Activated naive CD4-positive, alpha-beta T cell treated with anti-CD3 and anti-CD28 coated beads, Interleukin-2, amount 50 U/mL, for 24 hours (primary cell): ENCODE results near the gene ATP6V0B.

ENCODE experiments used
- H3K27ac Mint-ChIP-seq: one replicate; pipeline ENCODE4 v1.8.0; 2021; ENCODE audit warnings: mild to moderate bottlenecking, mixed read lengths
- H3K27me3 Mint-ChIP-seq: one replicate; pipeline ENCODE4 v1.8.0; 2021; ENCODE audit warnings: mixed read lengths
- H3K36me3 Mint-ChIP-seq: one replicate; pipeline ENCODE4 v1.8.0; 2021; ENCODE audit warnings: mixed read lengths
- H3K4me1 Mint-ChIP-seq: one replicate; pipeline ENCODE4 v1.8.0; 2021; ENCODE audit warnings: mixed read lengths
- H3K4me3 Mint-ChIP-seq: one replicate; pipeline ENCODE4 v1.8.0; 2021; ENCODE audit warnings: mild to moderate bottlenecking, mixed read lengths
- H3K9me3 Mint-ChIP-seq: one replicate; pipeline ENCODE4 v1.8.0; 2021; ENCODE audit warnings: mixed read lengths

ATP6V0B gene

GRCh38 chr1:43975249-43975961 is 645 bp downstream of the ATP6V0B start:
- H3K4me1 Mint-ChIP-seq: peaks cover 56% of the 10 kb centered on the region
- H3K36me3 Mint-ChIP-seq: peaks cover 26% of the 10 kb centered on the region
- H3K9me3 Mint-ChIP-seq: no peaks in the 10 kb centered on the region
- H3K27me3 Mint-ChIP-seq: peaks cover 2% of the 10 kb centered on the region
- peak overlapping the region; percentile 92 for H3K4me3 Mint-ChIP-seq
- peak overlapping the region; percentile 61 for H3K27ac Mint-ChIP-seq

DNA sequence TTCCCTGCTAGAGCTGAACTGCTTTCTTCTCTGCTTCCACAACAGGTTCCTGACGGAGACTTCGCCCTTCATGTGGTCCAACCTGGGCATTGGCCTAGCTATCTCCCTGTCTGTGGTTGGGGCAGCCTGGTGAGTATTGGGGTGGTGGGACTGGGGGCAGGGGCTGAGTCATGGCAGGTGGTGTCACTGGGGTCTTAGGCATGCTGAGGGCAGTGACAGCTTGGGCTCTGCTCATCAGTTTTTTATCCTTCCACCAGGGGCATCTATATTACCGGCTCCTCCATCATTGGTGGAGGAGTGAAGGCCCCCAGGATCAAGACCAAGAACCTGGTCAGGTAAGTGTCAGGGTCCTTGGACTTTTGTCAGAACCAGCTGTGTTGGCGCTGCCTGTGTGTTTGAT is 1.3 kb downstream of the ATP6V0B start:
- peak overlapping the region; percentile 92 for H3K4me3 Mint-ChIP-seq
- H3K9me3 Mint-ChIP-seq: no peaks in the 10 kb centered on the region
- H3K27me3 Mint-ChIP-seq: peaks cover 2% of the 10 kb centered on the region
- H3K4me1 Mint-ChIP-seq: peaks cover 53% of the 10 kb centered on the region
- H3K36me3 Mint-ChIP-seq: peaks cover 23% of the 10 kb centered on the region
- peak overlapping the region; percentile 61 for H3K27ac Mint-ChIP-seq

DNA sequence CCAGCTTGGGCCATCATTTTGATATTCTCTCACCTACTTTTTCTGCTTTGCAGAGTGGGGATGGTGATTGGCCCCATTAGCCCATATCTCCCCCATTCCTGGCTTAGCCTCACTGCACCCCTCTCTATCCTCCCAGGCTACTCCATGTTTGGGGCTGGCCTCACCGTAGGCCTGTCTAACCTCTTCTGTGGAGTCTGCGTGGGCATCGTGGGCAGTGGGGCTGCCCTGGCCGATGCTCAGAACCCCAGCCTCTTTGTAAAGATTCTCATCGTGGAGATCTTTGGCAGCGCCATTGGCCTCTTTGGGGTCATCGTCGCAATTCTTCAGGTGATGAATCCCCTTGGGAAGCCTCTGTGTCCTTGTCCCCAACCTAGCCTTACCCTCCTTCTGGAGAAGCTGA is 2.1 kb downstream of the ATP6V0B start:
- Mint-ChIP-seq H3K27ac (no peak overlapping the region), H3K27me3 (peaks cover 2% of the 10 kb centered on the region), H3K4me1 (peaks cover 50% of the 10 kb centered on the region), H3K4me3 (peak overlapping the region; percentile 48), H3K9me3 (no peaks in the 10 kb centered on the region), H3K36me3 (peaks cover 23% of the 10 kb centered on the region)

GRCh38 chr1:43977376-43978263 is 2.9 kb downstream of the ATP6V0B start:
- H3K4me1 Mint-ChIP-seq: peaks cover 50% of the 10 kb centered on the region
- peak overlapping the region; percentile 48 for H3K4me3 Mint-ChIP-seq
- no peaks in the 10 kb centered on the region for H3K9me3 Mint-ChIP-seq
- H3K27me3 Mint-ChIP-seq: peaks cover 2% of the 10 kb centered on the region
- H3K36me3 Mint-ChIP-seq: peaks cover 23% of the 10 kb centered on the region
- no peak overlapping the region for H3K27ac Mint-ChIP-seq

GRCh38 chr1:43978264-43978550 is 3.4 kb downstream of the ATP6V0B start:
- peaks cover 21% of the 10 kb centered on the region for H3K36me3 Mint-ChIP-seq
- no peaks in the 10 kb centered on the region for H3K9me3 Mint-ChIP-seq
- peaks cover 46% of the 10 kb centered on the region for H3K4me1 Mint-ChIP-seq
- no peak overlapping the region for H3K27ac Mint-ChIP-seq
- H3K27me3 Mint-ChIP-seq: peaks cover 2% of the 10 kb centered on the region
- peak overlapping the region; percentile 48 for H3K4me3 Mint-ChIP-seq

DNA sequence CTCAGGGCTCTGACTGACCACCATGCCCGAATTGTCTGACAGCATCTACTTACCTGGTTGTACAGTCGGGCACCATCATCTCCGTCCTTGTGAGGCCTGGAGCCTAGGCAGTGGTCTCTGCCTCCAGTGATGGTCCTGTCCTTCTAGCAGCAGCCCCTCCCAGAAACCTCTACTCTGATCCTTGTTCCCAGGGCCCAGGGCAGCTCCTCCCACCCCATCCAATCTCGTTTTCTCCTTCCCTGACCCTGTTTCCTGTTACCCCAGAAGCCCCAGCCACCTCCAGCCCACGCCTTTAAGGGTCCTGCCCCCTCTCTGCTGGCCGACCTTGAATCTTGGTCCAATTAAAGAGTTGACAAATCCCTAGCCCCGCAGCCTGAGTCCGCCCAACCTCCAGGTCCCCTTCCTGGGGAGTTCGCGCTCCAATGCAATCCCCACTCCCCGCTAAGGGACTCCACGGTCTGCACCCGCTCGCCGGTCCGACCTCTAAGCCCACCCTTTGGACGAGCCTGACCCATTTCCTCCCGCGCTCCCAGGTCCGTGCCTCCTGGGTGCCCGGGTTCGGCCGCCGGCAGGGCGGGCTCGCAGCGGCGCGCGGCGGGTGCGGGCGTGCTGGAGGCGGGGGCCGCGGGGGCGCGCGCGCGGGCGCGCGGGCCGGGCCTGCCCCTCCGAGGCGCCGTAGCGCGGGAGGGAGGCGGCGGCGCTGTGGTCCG is 3.9 kb downstream of the ATP6V0B start, which contains the start of gene B4GALT2:
B4GALT2 (plus strand) TSS at position 660 of the 710 bp plus-strand sequence. CDS start 1,951 bp downstream, outside the sequence.
- H3K4me3 Mint-ChIP-seq: peak within 1 kb of the TSS; percentile 88
- H3K9me3 Mint-ChIP-seq: no peaks in the 10 kb centered on the region
- peaks cover 41% of the 10 kb centered on the region for H3K4me1 Mint-ChIP-seq
- H3K27me3 Mint-ChIP-seq: peaks cover 2% of the 10 kb centered on the region
- H3K36me3 Mint-ChIP-seq: peaks cover 17% of the 10 kb centered on the region
- H3K27ac Mint-ChIP-seq: peak within 1 kb of the TSS; percentile 81

DNA sequence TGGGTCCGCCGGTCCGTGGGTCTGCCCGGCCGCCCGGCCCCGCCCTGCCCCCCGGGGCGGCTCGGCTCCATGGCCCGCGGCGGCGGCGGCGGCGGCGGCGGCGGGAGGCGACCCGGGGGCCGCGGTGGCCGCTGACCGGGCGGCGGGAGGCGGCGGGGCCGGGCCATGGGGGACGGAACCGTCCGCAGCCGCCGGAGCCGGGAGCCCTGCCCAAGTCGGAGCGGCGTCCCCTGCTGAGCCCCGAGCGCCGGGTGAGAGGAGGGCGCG is 4.4 kb downstream of the ATP6V0B start:
- H3K4me1 Mint-ChIP-seq: peaks cover 36% of the 10 kb centered on the region
- H3K36me3 Mint-ChIP-seq: peaks cover 17% of the 10 kb centered on the region
- H3K9me3 Mint-ChIP-seq: no peaks in the 10 kb centered on the region
- no peak overlapping the region for H3K27ac Mint-ChIP-seq
- H3K27me3 Mint-ChIP-seq: peaks cover 2% of the 10 kb centered on the region
- no peak overlapping the region for H3K4me3 Mint-ChIP-seq

DNA sequence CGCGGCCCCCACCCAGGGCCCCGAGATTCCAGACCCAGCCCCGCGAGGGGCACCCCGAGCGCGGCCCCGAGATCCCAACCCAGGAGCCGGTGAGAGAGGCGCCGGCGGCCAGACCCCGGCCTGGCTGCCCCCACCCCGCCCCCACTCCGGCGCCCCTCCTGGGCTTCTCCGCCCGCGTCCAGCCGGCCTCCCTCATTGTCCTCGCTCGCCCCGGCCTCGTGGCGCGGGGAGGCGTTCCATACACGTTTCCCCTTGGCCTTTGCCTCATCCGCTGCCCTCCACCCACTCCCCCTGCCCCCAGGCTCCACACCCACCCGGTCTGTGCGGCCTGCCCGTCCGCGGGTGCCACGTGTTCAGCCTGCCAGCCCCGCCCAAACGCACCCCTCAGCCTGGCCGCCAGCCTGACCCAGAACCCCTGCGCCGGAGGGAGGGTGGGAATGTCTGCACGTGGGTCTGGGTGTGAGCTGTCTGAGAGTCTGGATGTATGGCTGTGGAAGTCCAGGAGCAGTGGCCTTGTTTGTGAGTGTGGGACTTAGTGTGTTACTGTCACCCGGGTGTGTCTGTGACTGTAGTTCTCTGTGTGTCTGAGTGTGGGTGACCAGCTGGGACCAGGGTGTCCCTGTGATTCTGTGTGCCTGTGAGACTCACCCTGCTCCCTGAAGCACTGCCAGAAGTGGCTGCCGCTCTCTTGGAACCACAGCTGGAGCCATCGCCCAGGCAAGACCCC is 4.9 kb downstream of the ATP6V0B start:
- Mint-ChIP-seq H3K4me1 (peaks cover 35% of the 10 kb centered on the region), H3K27ac (peak overlapping the region; percentile 81), H3K4me3 (peak overlapping the region; percentile 88), H3K9me3 (no peaks in the 10 kb centered on the region), H3K36me3 (peaks cover 17% of the 10 kb centered on the region), H3K27me3 (peaks cover 2% of the 10 kb centered on the region)

GRCh38 chr1:43980255-43981134 is 5.7 kb downstream of the ATP6V0B start:
- H3K4me3 Mint-ChIP-seq: peak overlapping the region; percentile 88
- no peak overlapping the region for H3K27ac Mint-ChIP-seq
- H3K9me3 Mint-ChIP-seq: no peaks in the 10 kb centered on the region
- H3K27me3 Mint-ChIP-seq: peaks cover 2% of the 10 kb centered on the region
- H3K36me3 Mint-ChIP-seq: peaks cover 17% of the 10 kb centered on the region
- H3K4me1 Mint-ChIP-seq: peaks cover 35% of the 10 kb centered on the region

DNA sequence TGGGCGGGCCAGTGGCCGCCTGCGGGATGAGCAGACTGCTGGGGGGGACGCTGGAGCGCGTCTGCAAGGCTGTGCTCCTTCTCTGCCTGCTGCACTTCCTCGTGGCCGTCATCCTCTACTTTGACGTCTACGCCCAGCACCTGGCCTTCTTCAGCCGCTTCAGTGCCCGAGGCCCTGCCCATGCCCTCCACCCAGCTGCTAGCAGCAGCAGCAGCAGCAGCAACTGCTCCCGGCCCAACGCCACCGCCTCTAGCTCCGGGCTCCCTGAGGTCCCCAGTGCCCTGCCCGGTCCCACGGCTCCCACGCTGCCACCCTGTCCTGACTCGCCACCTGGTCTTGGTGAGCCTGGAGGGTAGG is 6.4 kb downstream of the ATP6V0B start:
- Mint-ChIP-seq H3K4me3 (no peak overlapping the region), H3K9me3 (no peaks in the 10 kb centered on the region), H3K27me3 (peaks cover 2% of the 10 kb centered on the region), H3K36me3 (peaks cover 17% of the 10 kb centered on the region), H3K4me1 (peaks cover 30% of the 10 kb centered on the region), H3K27ac (no peak overlapping the region)

DNA sequence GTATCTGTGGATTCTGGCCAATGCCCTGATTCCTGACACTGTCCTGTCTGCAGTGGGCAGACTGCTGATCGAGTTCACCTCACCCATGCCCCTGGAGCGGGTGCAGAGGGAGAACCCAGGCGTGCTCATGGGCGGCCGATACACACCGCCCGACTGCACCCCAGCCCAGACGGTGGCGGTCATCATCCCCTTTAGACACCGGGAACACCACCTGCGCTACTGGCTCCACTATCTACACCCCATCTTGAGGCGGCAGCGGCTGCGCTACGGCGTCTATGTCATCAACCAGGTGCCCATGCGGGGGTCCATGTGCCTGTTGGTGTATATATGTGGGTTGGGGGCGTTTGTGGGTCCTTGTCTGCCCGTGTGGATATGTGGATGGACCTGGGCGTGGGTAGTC is 6.9 kb downstream of the ATP6V0B start:
- Mint-ChIP-seq H3K27ac (no peak overlapping the region), H3K4me1 (peaks cover 25% of the 10 kb centered on the region), H3K4me3 (no peak overlapping the region), H3K9me3 (no peaks in the 10 kb centered on the region), H3K36me3 (peaks cover 16% of the 10 kb centered on the region), H3K27me3 (peaks cover 2% of the 10 kb centered on the region)

GRCh38 chr1:43982241-43982640 is 7.5 kb downstream of the ATP6V0B start:
- Mint-ChIP-seq H3K4me1 (peaks cover 19% of the 10 kb centered on the region), H3K4me3 (no peak overlapping the region), H3K9me3 (no peaks in the 10 kb centered on the region), H3K27ac (no peak overlapping the region), H3K36me3 (peaks cover 10% of the 10 kb centered on the region), H3K27me3 (peaks cover 2% of the 10 kb centered on the region)

- Mint-ChIP-seq H3K36me3 (peaks cover 6% of the 10 kb centered on the region), H3K4me3 (no peak overlapping the region), H3K9me3 (no peaks in the 10 kb centered on the region), H3K4me1 (peaks cover 13% of the 10 kb centered on the region), H3K27ac (no peak overlapping the region), H3K27me3 (peaks cover 2% of the 10 kb centered on the region)
Measured at GRCh38 chr1:43982808-43983207, 8.0 kb downstream of the ATP6V0B start.

DNA sequence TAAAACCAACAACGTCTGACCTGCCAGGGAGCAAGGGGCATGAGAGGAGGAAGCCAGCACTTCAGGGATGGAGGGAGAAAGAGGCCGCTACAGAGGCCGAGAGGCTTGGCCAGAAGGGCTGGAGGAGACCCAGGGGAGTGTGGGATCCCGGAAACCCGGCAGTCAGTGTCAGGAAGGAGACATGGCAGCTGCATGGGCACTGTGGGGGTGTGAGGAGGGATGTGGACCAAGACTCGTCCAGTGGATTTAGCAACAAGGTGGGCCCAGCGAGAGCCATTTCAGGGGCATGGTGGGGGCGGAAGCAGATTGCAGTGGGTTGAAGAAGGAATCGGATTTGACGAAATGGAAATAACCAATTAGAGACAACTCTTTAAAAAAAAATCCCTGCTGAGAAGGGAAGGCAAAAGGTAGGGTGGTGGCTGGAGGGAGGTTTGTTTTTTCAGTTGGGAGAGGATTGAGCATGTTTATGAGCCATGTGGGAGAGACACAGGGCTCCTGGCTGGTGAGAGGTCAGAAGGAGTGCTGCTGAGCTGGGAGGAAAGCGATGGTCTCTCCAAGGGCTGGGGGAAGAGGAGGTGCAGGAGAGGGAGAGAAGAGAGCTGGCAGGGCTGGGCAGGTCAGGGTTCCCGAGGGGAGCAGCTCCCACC is 8.6 kb downstream of the ATP6V0B start:
- Mint-ChIP-seq H3K4me1 (peaks cover 7% of the 10 kb centered on the region), H3K36me3 (peaks cover 2% of the 10 kb centered on the region), H3K4me3 (no peak overlapping the region), H3K9me3 (no peaks in the 10 kb centered on the region), H3K27ac (no peak overlapping the region), H3K27me3 (peaks cover 2% of the 10 kb centered on the region)
